ENCODE data around the gene LRCH1. TPM values are rescaled to one million over a fixed set of nuclear protein-coding genes. Genes with fewer than 3 reads are reported as not detected.
A peak's percentile ranks its signal among the peaks of the same experiment; 100 is the strongest.

The LRCH1 gene
- total and polyA plus RNA-seq, 10 of the 15 experiments (the other 5 are each of a cell fraction or from before 2014, with no cell fraction given), result 5.3 to 48.9 (median 14.4) TPM

GRCh38 chr13:46593398-46593797, 40.4 kb downstream of the LRCH1 start (continued):
- TF ChIP-seq CUX1 (IDR thresholded peaks at IDR 0.05; ENCODE audit: insufficient replicate concordance, low read depth, low read length) (no peak), NKRF (conservative IDR thresholded peaks at IDR 0.05) (no peak), PRDM15 (CRISPR knock-in tag; IDR thresholded peaks at IDR 0.05) (no peak), ATF3 (IDR thresholded peaks at IDR 0.05; ENCODE audit: borderline replicate concordance, extremely low read depth, low read depth, low read length) (no peak), GATAD2B (conservative IDR thresholded peaks at IDR 0.05; ENCODE audit: low read depth) (0 out of 2 replicates have a peak, but pooled peaks have one; percentile 36), PBX3 (IDR thresholded peaks at IDR 0.05; ENCODE audit: insufficient replicate concordance, low read depth, low read length) (no peak), RCOR1 (conservative IDR thresholded peaks at IDR 0.05; ENCODE audit: low read depth, low read length) (no peak), SMAD1 (IDR thresholded peaks at IDR 0.05; ENCODE audit: low read depth, partially characterized antibody) (no peak), WRNIP1 (IDR thresholded peaks at IDR 0.05; ENCODE audit: borderline replicate concordance, low read depth, low read length) (no peak), IRF5 (IDR thresholded peaks at IDR 0.05; ENCODE audit: borderline replicate concordance) (no peak), NFYA (IDR thresholded peaks at IDR 0.05; ENCODE audit: borderline replicate concordance, low read depth, low read length) (no peak), PAX5 (IDR thresholded peaks at IDR 0.05; ENCODE audit: borderline replicate concordance, low read depth, low read length) (0 out of 2 replicates have a peak, but pooled peaks have one; percentile 13)

All from GM12878 (cell line).